Muscle of leg (tissue), 11 donors: Measurements from ENCODE around the gene NFE2L3. TPM values are rescaled to one million over a fixed set of nuclear protein-coding genes. Genes with fewer than 3 reads are reported as not detected.
"Not testable (repeated sequence)": the region's sequence is repeated elsewhere in the genome, so short reads cannot be mapped to it uniquely, and the experiment has no call there.

Source experiments
- DNase-seq: peaks from one replicate; pipeline ENCODE4 v3.0.0; 2013
- H3K27ac ChIP-seq: one replicate; pipeline ENCODE4 v1.5.1; 2013; ENCODE audit warnings: mild to moderate bottlenecking, low read length, control low read depth
- H3K27me3 ChIP-seq: one replicate; pipeline ENCODE4 v1.6.1; 2013; ENCODE audit warnings: low read length; ENCODE audit not compliant: control insufficient read depth, insufficient read depth
- H3K36me3 ChIP-seq: one replicate; pipeline ENCODE4 v1.6.1; 2013; ENCODE audit warnings: low read length; ENCODE audit not compliant: control insufficient read depth, insufficient read depth
- H3K4me1 ChIP-seq: one replicate; pipeline ENCODE4 v1.6.1; 2013; ENCODE audit warnings: low read length; ENCODE audit not compliant: control insufficient read depth, insufficient read depth
- H3K4me3 ChIP-seq: one replicate; pipeline ENCODE4 v1.5.1; 2013; ENCODE audit warnings: low read length, control low read depth
- H3K9me3 ChIP-seq: replicated peaks from 2 replicates; pipeline ENCODE4 v1.6.1; 2013; ENCODE audit warnings: low read depth, low read length; ENCODE audit not compliant: control insufficient read depth
- WGBS: methylation state at CpG from one replicate; pipeline ENCODE4 v1.1.5; 2013; ENCODE audit warnings: missing lambda C conversion rate; ENCODE audit not compliant: insufficient coverage; 5-methylcytosine and 5-hydroxymethylcytosine counted together
- polyA plus RNA-seq, 8 donors: library from polyadenylated mRNA; unstranded; fragments of 120-200 nt; gene quantifications; one replicate each; pipeline versions ENCODE4 v1.2.1 to v1.2.3, GENCODE V29; 2013; ENCODE audit warnings: inconsistent platforms in 1 of 8, low replicate concordance in 1 of 8; ENCODE audit not compliant: insufficient read length in 8 of 8, insufficient read depth in 1 of 8
- total RNA-seq: library from RNA; stranded (reverse); fragments of 120-200 nt; gene quantifications from one replicate; pipeline ENCODE4 v1.2.4, GENCODE V29; 2013

NFE2L3 gene
- total and polyA plus RNA-seq, 9 donors = 0.44 to 6.4 (median 2.5) TPM

- Histone ChIP-seq H3K4me1 (peaks cover 3% of the 10 kb centered on the region), H3K9me3 (no peaks in the 10 kb centered on the region), H3K36me3 (no peaks in the 10 kb centered on the region), H3K4me3 (no peak overlapping the region), H3K27ac (no peak overlapping the region), H3K27me3 (peaks cover 5% of the 10 kb centered on the region)
- no peak for DNase-seq
- WGBS = 93% methylated on average over 3 of the region's 7 CpGs
Observed at GRCh38 chr7:26178272-26178960, 26.4 kb downstream of the NFE2L3 start.

GRCh38 chr7:26179422-26179821 is 27.4 kb downstream of the NFE2L3 start:
- no peak for DNase-seq
- Histone ChIP-seq H3K27me3 (peaks cover 5% of the 10 kb centered on the region), H3K36me3 (no peaks in the 10 kb centered on the region), H3K4me3 (no peak overlapping the region), H3K4me1 (peaks cover 3% of the 10 kb centered on the region), H3K9me3 (no peaks in the 10 kb centered on the region), H3K27ac (no peak overlapping the region)
- 40% methylated on average over 1 of the region's 5 CpGs for WGBS

GRCh38 chr7:26179826-26180497 is 28.0 kb downstream of the NFE2L3 start:
- H3K4me3 ChIP-seq = no peak overlapping the region
- no peak for DNase-seq
- H3K27ac ChIP-seq = no peak overlapping the region
- H3K9me3 ChIP-seq = no peaks in the 10 kb centered on the region
- H3K27me3 ChIP-seq = peaks cover 5% of the 10 kb centered on the region
- no peaks in the 10 kb centered on the region for H3K36me3 ChIP-seq
- WGBS = 45% methylated on average over 4 of the region's 8 CpGs
- peaks cover 3% of the 10 kb centered on the region for H3K4me1 ChIP-seq

GRCh38 chr7:26180792-26181198 is 28.8 kb downstream of the NFE2L3 start:
- H3K4me3 ChIP-seq = no peak overlapping the region
- no peaks in the 10 kb centered on the region for H3K36me3 ChIP-seq
- no peaks in the 10 kb centered on the region for H3K9me3 ChIP-seq
- WGBS = 79% methylated on average over 2 of the region's 5 CpGs
- no peak overlapping the region for H3K27ac ChIP-seq
- peaks cover 5% of the 10 kb centered on the region for H3K27me3 ChIP-seq
- peaks cover 3% of the 10 kb centered on the region for H3K4me1 ChIP-seq
- no peak for DNase-seq

- Histone ChIP-seq H3K27ac (no peak overlapping the region), H3K36me3 (no peaks in the 10 kb centered on the region), H3K4me3 (no peak overlapping the region), H3K9me3 (no peaks in the 10 kb centered on the region), H3K4me1 (peaks cover 3% of the 10 kb centered on the region), H3K27me3 (peaks cover 5% of the 10 kb centered on the region)
- WGBS = no CpG with 5 or more reads among the region's 3 CpGs
- DNase-seq = no peak
Observed at GRCh38 chr7:26181474-26182227, 29.7 kb downstream of the NFE2L3 start.

GRCh38 chr7:26182283-26182682 is 30.3 kb downstream of the NFE2L3 start:
- Histone ChIP-seq H3K9me3 (no peaks in the 10 kb centered on the region), H3K36me3 (no peaks in the 10 kb centered on the region), H3K27ac (no peak overlapping the region), H3K4me3 (no peak overlapping the region), H3K27me3 (peaks cover 5% of the 10 kb centered on the region), H3K4me1 (peaks cover 3% of the 10 kb centered on the region)
- 69% methylated on average over 5 of the region's 6 CpGs for WGBS
- DNase-seq = no peak

- Histone ChIP-seq H3K36me3 (no peaks in the 10 kb centered on the region), H3K27me3 (peaks cover 5% of the 10 kb centered on the region), H3K4me3 (no peak overlapping the region), H3K4me1 (peaks cover 3% of the 10 kb centered on the region), H3K27ac (no peak overlapping the region), H3K9me3 (no peaks in the 10 kb centered on the region)
- 91% methylated on average over 5 of the region's 8 CpGs for WGBS
- no peak for DNase-seq
Observed at GRCh38 chr7:26182706-26183105, 30.7 kb downstream of the NFE2L3 start.

- Histone ChIP-seq H3K27me3 (peaks cover 5% of the 10 kb centered on the region), H3K36me3 (peaks cover 2% of the 10 kb centered on the region), H3K9me3 (no peaks in the 10 kb centered on the region), H3K27ac (no peak overlapping the region), H3K4me3 (no peak overlapping the region), H3K4me1 (peaks cover 3% of the 10 kb centered on the region)
- 20% methylated on average over 1 of the region's 4 CpGs for WGBS
- no peak for DNase-seq
Observed at GRCh38 chr7:26183545-26184280, 31.7 kb downstream of the NFE2L3 start.

- not testable (repeated sequence) for H3K4me1 ChIP-seq, DNase-seq, H3K27ac ChIP-seq
Observed at GRCh38 chr7:26184281-26185101, 32.5 kb downstream of the NFE2L3 start.

More at GRCh38 chr7:26184281-26185101, 32.5 kb downstream of the NFE2L3 start:
- not testable (repeated sequence) for H3K9me3 ChIP-seq, H3K4me3 ChIP-seq, H3K27me3 ChIP-seq, H3K36me3 ChIP-seq
- WGBS = no CpG with 5 or more reads among the region's 4 CpGs
